HEK293 (cell line): Measurements from ENCODE around the gene ITPR2.
"Not testable (repeated sequence)": the region's sequence is repeated elsewhere in the genome, so short reads cannot be mapped to it uniquely, and the experiment has no call there.

Experiments
- CTCF ChIA-PET: fragments of 350-600 bp; formaldehyde crosslinking; extraction: SDS; loops from one replicate; lab custom pipeline; 2021; ENCODE audit warnings: antibody characterized with exemption; lab: Yijun Ruan, JAX
- POLR2A ChIA-PET: fragments of 300-600 bp; formaldehyde crosslinking; extraction: SDS; loops from one replicate; lab custom pipeline; 2020; ENCODE audit warnings: antibody characterized with exemption, inconsistent platforms; lab: Yijun Ruan, JAX
- H3K27ac ChIP-seq: fragments of 200-500 bp; sonication (Bioruptor generic); 2 replicates; pipeline ENCODE4 v1.5.1; 2014; ENCODE audit warnings: low read depth, low read length, control low read depth, inconsistent platforms; ENCODE audit errors: extremely low read depth
- H3K36me3 ChIP-seq, 2 experiments: fragments of 200-500 bp in 1 of 2; sonication (Bioruptor generic) in 1 of 2; 1 replicate in 1 of 2; 2 replicates in 1 of 2; pipeline ENCODE4 v1.5.1; 2014 to 2017; ENCODE audit warnings: inconsistent platforms in 2 of 2, low read length in 2 of 2; ENCODE audit not compliant: control insufficient read depth in 2 of 2, insufficient read depth in 1 of 2
- H3K4me1 ChIP-seq: fragments of 200-500 bp; sonication (Bioruptor generic); 2 replicates; pipeline ENCODE4 v1.5.1; 2014; ENCODE audit warnings: mild to moderate bottlenecking, low read length, inconsistent platforms; ENCODE audit not compliant: control insufficient read depth, insufficient read depth
- H3K4me3 ChIP-seq: 2 replicates; pipeline ENCODE4 v1.5.1; 2011; ENCODE audit warnings: low read depth, mild to moderate bottlenecking, control low read depth, low read length, moderate library complexity
- H3K9me3 ChIP-seq: fragments of 200-500 bp; sonication (Bioruptor generic); 2 replicates; pipeline ENCODE4 v1.5.1; 2014; ENCODE audit warnings: low read depth, low read length, inconsistent platforms; ENCODE audit not compliant: control insufficient read depth, insufficient read depth
- FEZF1 ChIP-seq: fragments of 450-650 bp; formaldehyde crosslinking; IDR thresholded peaks from 2 replicates; pipeline ENCODE4 v1.5.1; 2016; ENCODE audit warnings: missing biosample characterization, missing genetic modification characterization
- KLF9 ChIP-seq: fragments of 450-650 bp; formaldehyde crosslinking; IDR thresholded peaks from 2 replicates; pipeline ENCODE4 v1.5.1; 2016; ENCODE audit warnings: missing biosample characterization, missing genetic modification characterization, low read depth
- ZBTB1 ChIP-seq: fragments of 450-650 bp; formaldehyde crosslinking; IDR thresholded peaks from 2 replicates; pipeline ENCODE4 v1.5.1; 2016; ENCODE audit warnings: missing biosample characterization, missing genetic modification characterization
- ZBTB17 ChIP-seq: fragments of 450-650 bp; formaldehyde crosslinking; IDR thresholded peaks from 2 replicates; pipeline ENCODE4 v1.5.1; 2016; ENCODE audit warnings: missing biosample characterization, missing genetic modification characterization
- ZNF133 ChIP-seq: fragments of 450-650 bp; formaldehyde crosslinking; IDR thresholded peaks from 2 replicates; pipeline ENCODE4 v1.5.1; 2016; ENCODE audit warnings: missing biosample characterization, missing genetic modification characterization
- ZNF157 ChIP-seq: fragments of 450-650 bp; formaldehyde crosslinking; IDR thresholded peaks from 2 replicates; pipeline ENCODE4 v1.5.1; 2016; ENCODE audit warnings: missing biosample characterization, missing genetic modification characterization
- ZNF175 ChIP-seq: fragments of 450-650 bp; formaldehyde crosslinking; IDR thresholded peaks from 2 replicates; pipeline ENCODE4 v1.5.1; 2016; ENCODE audit warnings: missing biosample characterization, missing genetic modification characterization
- ZNF311 ChIP-seq: fragments of 450-650 bp; formaldehyde crosslinking; IDR thresholded peaks from 2 replicates; pipeline ENCODE4 v1.5.1; 2017; ENCODE audit warnings: missing biosample characterization, missing genetic modification characterization, borderline replicate concordance
- ZNF423 ChIP-seq: fragments of 450-650 bp; formaldehyde crosslinking; IDR thresholded peaks from 2 replicates; pipeline ENCODE4 v1.5.1; 2016; ENCODE audit warnings: missing biosample characterization, missing genetic modification characterization
- ZNF473 ChIP-seq: fragments of 450-650 bp; formaldehyde crosslinking; IDR thresholded peaks from 2 replicates; pipeline ENCODE4 v1.5.1; 2017; ENCODE audit warnings: missing biosample characterization, missing genetic modification characterization
- ZNF48 ChIP-seq: fragments of 450-650 bp; formaldehyde crosslinking; IDR thresholded peaks from 2 replicates; pipeline ENCODE4 v1.5.1; 2016; ENCODE audit warnings: missing biosample characterization, missing genetic modification characterization
- ZNF501 ChIP-seq: fragments of 450-650 bp; formaldehyde crosslinking; IDR thresholded peaks from 2 replicates; pipeline ENCODE4 v1.5.1; 2016; ENCODE audit warnings: missing biosample characterization, missing genetic modification characterization
- ZNF585B ChIP-seq: fragments of 450-650 bp; formaldehyde crosslinking; IDR thresholded peaks from 2 replicates; pipeline ENCODE4 v1.5.1; 2016; ENCODE audit warnings: missing biosample characterization, missing genetic modification characterization
- ZNF626 ChIP-seq: fragments of 450-650 bp; sonication (Bioruptor Pico); formaldehyde crosslinking; IDR thresholded peaks from 2 replicates; pipeline ENCODE4 v1.5.1; 2018; ENCODE audit warnings: missing biosample characterization, missing genetic modification characterization, inconsistent platforms
- ZNF654 ChIP-seq: fragments of 450-650 bp; formaldehyde crosslinking; IDR thresholded peaks from 2 replicates; pipeline ENCODE4 v1.5.1; 2016; ENCODE audit warnings: low read depth, missing biosample characterization, missing genetic modification characterization
- ZNF677 ChIP-seq: fragments of 450-650 bp; IDR thresholded peaks from 2 replicates; pipeline ENCODE4 v1.5.0; 2018; ENCODE audit warnings: missing biosample characterization, mild to moderate bottlenecking, missing genetic modification characterization, moderate library complexity
- ZNF776 ChIP-seq: fragments of 450-650 bp; formaldehyde crosslinking; IDR thresholded peaks from 2 replicates; pipeline ENCODE4 v1.5.0; 2017; ENCODE audit warnings: missing biosample characterization, missing genetic modification characterization, borderline replicate concordance
- ZSCAN16 ChIP-seq: fragments of 450-650 bp; formaldehyde crosslinking; IDR thresholded peaks from 2 replicates; pipeline ENCODE4 v1.5.1; 2016; ENCODE audit warnings: missing biosample characterization, missing genetic modification characterization
- TF ChIP-seq, protein P1 (sequence below): sonication (generic); formaldehyde crosslinking; IDR thresholded peaks from 2 replicates; pipeline ENCODE4 v1.8.1; 2022; ENCODE audit warnings: mild to moderate bottlenecking, moderate library complexity, missing genetic modification reagents
- TF ChIP-seq, protein P2 (sequence below): fragments of 450-650 bp; formaldehyde crosslinking; IDR thresholded peaks from 2 replicates; pipeline ENCODE4 v1.5.1; 2017; ENCODE audit warnings: missing biosample characterization, missing genetic modification characterization
- TF ChIP-seq, protein P3 (sequence below): fragments of 450-650 bp; formaldehyde crosslinking; IDR thresholded peaks from 2 replicates; pipeline ENCODE4 v1.5.1; 2017; ENCODE audit warnings: missing biosample characterization, missing genetic modification characterization

The ITPR2 gene

DNA sequence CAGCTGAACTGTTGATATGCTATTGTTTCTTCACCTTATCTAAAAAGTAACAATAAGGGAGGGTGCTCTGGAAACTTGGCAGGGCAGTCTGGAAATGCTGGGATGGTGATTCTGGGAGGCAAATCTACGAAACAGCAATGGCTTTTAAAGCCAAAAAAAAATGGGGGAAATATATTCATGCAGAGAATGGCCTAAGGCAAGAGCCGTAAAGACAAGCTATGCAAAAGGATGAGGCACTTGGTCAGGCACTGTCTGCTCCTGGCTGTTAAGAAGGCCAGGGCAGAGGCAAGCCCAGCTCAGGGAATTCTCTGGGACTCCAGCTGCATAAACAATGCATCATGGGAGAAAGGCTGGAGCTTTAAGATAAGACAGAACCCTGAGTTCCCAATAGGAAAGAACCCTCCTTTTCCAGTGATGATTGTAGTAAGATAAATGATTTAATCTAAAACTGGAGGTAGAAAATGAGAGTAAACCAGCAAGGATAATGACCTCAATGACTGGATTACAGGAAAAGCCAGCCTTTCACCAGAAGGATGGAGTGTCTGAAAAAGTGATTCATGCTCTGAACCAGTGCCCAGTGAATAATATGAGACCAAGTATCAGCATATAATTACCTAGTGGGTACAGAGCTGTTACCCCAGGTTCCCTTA lies 46.0 kb downstream of the ITPR2 start (continued):
- TF ChIP-seq, protein P1, sequence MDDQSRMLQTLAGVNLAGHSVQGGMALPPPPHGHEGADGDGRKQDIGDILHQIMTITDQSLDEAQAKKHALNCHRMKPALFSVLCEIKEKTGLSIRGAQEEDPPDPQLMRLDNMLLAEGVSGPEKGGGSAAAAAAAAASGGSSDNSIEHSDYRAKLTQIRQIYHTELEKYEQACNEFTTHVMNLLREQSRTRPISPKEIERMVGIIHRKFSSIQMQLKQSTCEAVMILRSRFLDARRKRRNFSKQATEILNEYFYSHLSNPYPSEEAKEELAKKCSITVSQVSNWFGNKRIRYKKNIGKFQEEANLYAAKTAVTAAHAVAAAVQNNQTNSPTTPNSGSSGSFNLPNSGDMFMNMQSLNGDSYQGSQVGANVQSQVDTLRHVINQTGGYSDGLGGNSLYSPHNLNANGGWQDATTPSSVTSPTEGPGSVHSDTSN (CRISPR knock-in tag) = no peak
- TF ChIP-seq ZNF423 (tag by site-specific recombination) (no peak), ZNF626 (tag by site-specific recombination) (no peak), FEZF1 (tag by site-specific recombination) (no peak)
- TF ChIP-seq, protein P2, sequence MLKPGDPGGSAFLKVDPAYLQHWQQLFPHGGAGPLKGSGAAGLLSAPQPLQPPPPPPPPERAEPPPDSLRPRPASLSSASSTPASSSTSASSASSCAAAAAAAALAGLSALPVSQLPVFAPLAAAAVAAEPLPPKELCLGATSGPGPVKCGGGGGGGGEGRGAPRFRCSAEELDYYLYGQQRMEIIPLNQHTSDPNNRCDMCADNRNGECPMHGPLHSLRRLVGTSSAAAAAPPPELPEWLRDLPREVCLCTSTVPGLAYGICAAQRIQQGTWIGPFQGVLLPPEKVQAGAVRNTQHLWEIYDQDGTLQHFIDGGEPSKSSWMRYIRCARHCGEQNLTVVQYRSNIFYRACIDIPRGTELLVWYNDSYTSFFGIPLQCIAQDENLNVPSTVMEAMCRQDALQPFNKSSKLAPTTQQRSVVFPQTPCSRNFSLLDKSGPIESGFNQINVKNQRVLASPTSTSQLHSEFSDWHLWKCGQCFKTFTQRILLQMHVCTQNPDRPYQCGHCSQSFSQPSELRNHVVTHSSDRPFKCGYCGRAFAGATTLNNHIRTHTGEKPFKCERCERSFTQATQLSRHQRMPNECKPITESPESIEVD (tag by site-specific recombination) = peak; percentile 52; the same call in 1 of the 2 replicates
- TF ChIP-seq, protein P3, sequence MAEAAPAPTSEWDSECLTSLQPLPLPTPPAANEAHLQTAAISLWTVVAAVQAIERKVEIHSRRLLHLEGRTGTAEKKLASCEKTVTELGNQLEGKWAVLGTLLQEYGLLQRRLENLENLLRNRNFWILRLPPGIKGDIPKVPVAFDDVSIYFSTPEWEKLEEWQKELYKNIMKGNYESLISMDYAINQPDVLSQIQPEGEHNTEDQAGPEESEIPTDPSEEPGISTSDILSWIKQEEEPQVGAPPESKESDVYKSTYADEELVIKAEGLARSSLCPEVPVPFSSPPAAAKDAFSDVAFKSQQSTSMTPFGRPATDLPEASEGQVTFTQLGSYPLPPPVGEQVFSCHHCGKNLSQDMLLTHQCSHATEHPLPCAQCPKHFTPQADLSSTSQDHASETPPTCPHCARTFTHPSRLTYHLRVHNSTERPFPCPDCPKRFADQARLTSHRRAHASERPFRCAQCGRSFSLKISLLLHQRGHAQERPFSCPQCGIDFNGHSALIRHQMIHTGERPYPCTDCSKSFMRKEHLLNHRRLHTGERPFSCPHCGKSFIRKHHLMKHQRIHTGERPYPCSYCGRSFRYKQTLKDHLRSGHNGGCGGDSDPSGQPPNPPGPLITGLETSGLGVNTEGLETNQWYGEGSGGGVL (tag by site-specific recombination) = 0 out of 2 replicates have a peak, but pooled peaks have one; percentile 11
- TF ChIP-seq, all 188 proteins: peak for 3

DNA sequence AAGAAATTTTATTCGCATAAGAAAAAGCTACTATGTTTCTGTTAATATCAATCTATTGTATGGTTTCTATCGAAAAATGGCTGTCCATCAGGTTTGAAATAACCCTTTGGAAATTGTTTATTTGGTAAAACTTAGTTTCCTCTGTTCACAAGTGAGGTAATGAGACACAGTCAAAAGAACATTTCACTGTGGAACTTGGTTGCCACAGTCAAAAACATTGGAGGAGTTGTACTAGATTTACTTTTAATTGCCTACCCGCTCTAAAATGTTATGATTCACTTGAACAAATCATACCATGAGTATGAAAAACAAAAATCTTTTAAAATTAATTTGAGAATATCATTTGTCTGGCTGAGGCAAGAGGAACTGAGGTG lies 46.5 kb downstream of the ITPR2 start:
- ChIA-PET POLR2A (no interaction called here), CTCF (no interaction called here)
- Histone ChIP-seq H3K4me1 (peaks cover 14% of the 10 kb centered on the region), H3K4me3 (no peak overlapping the region), H3K9me3 (no peaks in the 10 kb centered on the region; the same call in 1 of the 2 replicates), H3K27ac (no peak overlapping the region)
- TF ChIP-seq ZNF776 (tag by site-specific recombination) (no peak), ZNF175 (tag by site-specific recombination) (no peak), ZSCAN16 (tag by site-specific recombination) (no peak), ZNF654 (no peak), ZNF501 (tag by site-specific recombination) (no peak), ZNF423 (tag by site-specific recombination) (no peak), KLF9 (tag by site-specific recombination) (no peak), ZNF677 (tag by site-specific recombination) (no peak)
- TF ChIP-seq, all 188 proteins: peak for 0
- H3K36me3 ChIP-seq = no peaks in the 10 kb centered on the region

DNA sequence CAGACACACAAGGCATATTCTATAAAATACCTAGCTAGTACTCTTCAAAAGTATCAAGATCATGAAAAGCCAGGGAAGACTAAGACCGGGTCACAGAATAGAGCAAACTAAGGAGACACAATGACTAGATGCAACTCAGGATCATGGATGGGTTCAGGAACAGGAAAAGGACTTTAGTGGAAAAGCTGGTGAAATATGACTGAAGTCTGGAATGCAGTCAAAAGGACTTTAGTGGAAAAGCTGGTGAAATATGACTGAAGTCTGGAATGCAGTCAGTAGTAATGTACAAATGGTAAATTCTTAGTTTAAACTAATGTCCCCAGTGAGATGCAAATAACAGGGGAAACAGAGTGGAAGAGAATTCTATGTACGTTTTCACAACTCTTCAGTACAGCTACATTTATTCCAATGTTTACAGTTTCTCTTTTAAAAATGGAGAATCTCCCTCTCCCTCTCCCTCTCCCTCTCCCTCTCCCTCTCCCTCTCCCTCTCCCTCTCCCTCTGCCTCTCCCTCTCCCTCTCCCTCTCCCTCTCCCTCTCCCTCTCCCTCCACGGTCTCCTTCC lies 49.1 kb downstream of the ITPR2 start:
- CTCF ChIA-PET = not testable (repeated sequence)

DNA sequence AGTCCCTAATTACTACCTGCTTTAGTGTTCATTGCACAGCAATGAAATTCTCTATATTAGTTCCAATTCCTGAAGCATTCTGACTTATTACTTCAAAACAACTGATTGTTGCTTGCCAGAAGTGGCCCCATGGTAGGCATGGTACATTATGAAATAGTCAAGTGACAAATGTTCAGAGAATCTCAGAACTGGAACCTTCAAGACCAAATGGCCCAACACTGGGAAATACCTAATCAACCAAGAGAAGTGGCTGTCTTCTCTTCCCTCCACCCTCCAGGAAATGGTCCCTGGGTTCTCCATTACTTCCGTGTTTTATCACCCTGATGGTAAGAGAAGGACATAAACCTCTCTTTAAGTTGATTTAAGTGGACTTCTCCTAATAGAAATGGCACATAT lies 49.9 kb downstream of the ITPR2 start:
- POLR2A ChIA-PET = no interaction called here

More for the DNA sequence above, 49.1 kb downstream of the ITPR2 start:
- H3K4me1 ChIP-seq, H3K36me3 ChIP-seq, H3K4me3 ChIP-seq, H3K9me3 ChIP-seq, POLR2A ChIA-PET, H3K27ac ChIP-seq: not testable (repeated sequence)

More for the DNA sequence above, 49.9 kb downstream of the ITPR2 start:
- no peak overlapping the region for H3K27ac ChIP-seq
- no peaks in the 10 kb centered on the region for H3K36me3 ChIP-seq
- TF ChIP-seq ZNF311 (tag by site-specific recombination) = no peak
- TF ChIP-seq ZNF48 (tag by site-specific recombination) = no peak
- TF ChIP-seq ZNF585B (tag by site-specific recombination) = no peak
- TF ChIP-seq ZNF473 (tag by site-specific recombination) = no peak
- TF ChIP-seq ZNF157 (tag by site-specific recombination) = no peak
- TF ChIP-seq, protein P2 (tag by site-specific recombination) = no peak
- no peak for TF ChIP-seq ZBTB1 (tag by site-specific recombination)
- no peak for TF ChIP-seq ZNF133
- no peak for TF ChIP-seq ZBTB17 (tag by site-specific recombination)
- CTCF ChIA-PET = interaction anchor here (0.7 kb wide), 1 partner anchor 102 kb away, joined by 3 read pairs; no protein-coding TSS in a partner anchor
- H3K4me3 ChIP-seq = no peak overlapping the region
- no peaks in the 10 kb centered on the region; the same call in 1 of the 2 replicates for H3K9me3 ChIP-seq
- H3K4me1 ChIP-seq = peaks cover 8% of the 10 kb centered on the region
